ENCODE results near the gene TMEM187.

The TMEM187 gene

GRCh38 chrX:154006947-154007346 lies 34.4 kb downstream of the TMEM187 start:
- DNase-seq: no peak

GRCh38 chrX:154008521-154008920 lies 36.0 kb downstream of the TMEM187 start:
- DNase-seq: no peak

GRCh38 chrX:154010330-154011087 lies 38.0 kb downstream of the TMEM187 start:
- DNase-seq: no peak

- no peak for DNase-seq
Observed at GRCh38 chrX:154011376-154012335, 39.1 kb downstream of the TMEM187 start.

GRCh38 chrX:154012336-154012991 lies 39.9 kb downstream of the TMEM187 start:
- DNase-seq: no peak

- no peak for DNase-seq
Observed at GRCh38 chrX:154013001-154013421, 40.5 kb downstream of the TMEM187 start.

GRCh38 chrX:154013614-154014360 lies 41.2 kb downstream of the TMEM187 start:
- peak; percentile 37 for DNase-seq

GRCh38 chrX:154014429-154015380 lies 42.2 kb downstream of the TMEM187 start:
- no peak for DNase-seq

- DNase-seq: no peak
Observed at GRCh38 chrX:154015581-154016264, 43.2 kb downstream of the TMEM187 start.

GRCh38 chrX:154016366-154017076 lies 44.0 kb downstream of the TMEM187 start:
- DNase-seq: no peak

GRCh38 chrX:154017766-154018517 lies 45.4 kb downstream of the TMEM187 start:
- no peak for DNase-seq

- no peak for DNase-seq
Observed at GRCh38 chrX:154018518-154019060, 46.0 kb downstream of the TMEM187 start.

- peak; percentile 12 for DNase-seq
Observed at GRCh38 chrX:154019061-154019621, 46.6 kb downstream of the TMEM187 start.

- peak; percentile 47 for DNase-seq
Observed at GRCh38 chrX:154019633-154020528, 47.3 kb downstream of the TMEM187 start, which contains the start of gene IRAK1. Gene IRAK1, minus strand, starts transcription at chrX:154019902. Its CDS starts 90 bp downstream, at chrX:154019812.

- no peak for DNase-seq
Observed at GRCh38 chrX:154020536-154021115, 48.1 kb downstream of the TMEM187 start.

GRCh38 chrX:154021131-154021611 lies 48.6 kb downstream of the TMEM187 start:
- no peak for DNase-seq

- no peak for DNase-seq
Observed at GRCh38 chrX:154022108-154022507, 49.6 kb downstream of the TMEM187 start.

Data from T-helper 9 cell (primary cell).